Mesothelial cell of epicardium (in vitro differentiated cells): ENCODE results near the gene GTF2E1. TPM values are rescaled to one million over a fixed set of nuclear protein-coding genes. Genes with fewer than 3 reads are reported as not detected.
A peak's percentile ranks its signal among the peaks of the same experiment; 100 is the strongest.

Experiments
- DNase-seq, 2 experiments: peaks; one replicate each; pipeline ENCODE4 v3.0.0; 2021; ENCODE audit warnings: low spot score in 2 of 2; ENCODE audit not compliant: unreplicated experiment in 2 of 2
- H3K27ac Mint-ChIP-seq: 2 replicates; pipeline ENCODE4 v1.8.0; 2021; ENCODE audit warnings: mixed read lengths
- H3K27me3 Mint-ChIP-seq: 2 replicates; pipeline ENCODE4 v1.8.0; 2021; ENCODE audit warnings: low read depth, mixed read lengths
- H3K36me3 Mint-ChIP-seq: 2 replicates; pipeline ENCODE4 v1.8.0; 2021; ENCODE audit warnings: mixed read lengths
- H3K4me1 Mint-ChIP-seq: 2 replicates; pipeline ENCODE4 v1.8.0; 2021; ENCODE audit warnings: mixed read lengths
- H3K4me3 Mint-ChIP-seq: 2 replicates; pipeline ENCODE4 v1.8.0; 2021; ENCODE audit warnings: mild to moderate bottlenecking, moderate library complexity, mixed read lengths
- H3K9me3 Mint-ChIP-seq: 2 replicates; pipeline ENCODE4 v1.8.0; 2021; ENCODE audit warnings: mixed read lengths
- total RNA-seq: library from RNA; stranded (reverse); gene quantifications from 3 replicates; pipeline ENCODE4 v1.2.1, GENCODE V29; 2021
- TF ChIP-seq, protein P1 (sequence below): fragments of 200-600 bp; sonication (generic); IDR thresholded peaks from one replicate; pipeline ENCODE4 v1.5.0; 2021; ENCODE audit warnings: antibody characterized with exemption; ENCODE audit not compliant: unreplicated experiment

Gene GTF2E1
- 17.9 to 19.7 TPM (median 18.0 TPM) in 3 replicates for total RNA-seq

DNA sequence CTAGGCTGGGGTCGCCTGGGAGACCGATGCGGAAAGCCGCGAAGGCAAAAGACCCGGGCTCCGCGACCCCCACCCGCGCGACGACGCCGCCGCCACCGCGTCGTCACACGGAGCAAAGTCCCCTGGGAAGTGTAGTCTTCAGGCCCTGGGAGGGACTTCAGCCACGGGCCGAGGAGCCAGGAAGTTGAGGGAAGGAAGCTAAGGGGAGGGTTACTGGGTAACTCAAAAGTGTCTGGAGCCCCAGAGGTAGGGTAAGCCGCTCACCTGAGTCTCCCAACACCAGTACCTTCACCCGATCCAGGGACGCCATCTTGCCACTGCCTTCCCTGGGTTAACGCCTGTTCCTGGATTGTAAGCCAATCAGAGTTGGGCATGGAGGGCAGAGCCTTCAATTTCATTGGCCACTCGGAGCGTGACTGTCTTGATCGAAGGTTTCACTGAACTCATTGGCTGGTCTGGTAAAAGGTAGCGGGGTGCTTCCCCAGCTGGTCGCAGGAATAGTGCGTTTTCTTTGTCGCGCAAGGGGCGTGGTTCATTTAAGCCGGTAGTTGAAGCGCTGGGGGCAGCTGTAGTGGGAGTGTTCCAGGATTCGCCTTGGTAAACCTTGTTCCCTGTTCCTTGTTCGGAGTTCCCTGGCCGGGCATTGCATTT lies at the start of gene GTF2E1, which contains the start of gene RABL3:
TSS of gene GTF2E1 (plus strand) at position 547 of the 651 bp plus-strand sequence. CDS start 7,809 bp downstream, outside the sequence.
TSS of gene RABL3 (minus strand) at position 319 of the 651 bp plus-strand sequence. CDS start at position 310, 9 bp downstream.
- Mint-ChIP-seq H3K4me3 (peak within 1 kb of the TSS; percentile 91), H3K27me3 (no peaks in the 10 kb centered on the region), H3K36me3 (peaks cover 16% of the 10 kb centered on the region), H3K27ac (peak within 1 kb of the TSS; percentile 84), H3K9me3 (peaks cover 2% of the 10 kb centered on the region), H3K4me1 (peaks cover 25% of the 10 kb centered on the region)
- DNase-seq, result peak; percentile 87 to 95
- TF ChIP-seq, protein P1, sequence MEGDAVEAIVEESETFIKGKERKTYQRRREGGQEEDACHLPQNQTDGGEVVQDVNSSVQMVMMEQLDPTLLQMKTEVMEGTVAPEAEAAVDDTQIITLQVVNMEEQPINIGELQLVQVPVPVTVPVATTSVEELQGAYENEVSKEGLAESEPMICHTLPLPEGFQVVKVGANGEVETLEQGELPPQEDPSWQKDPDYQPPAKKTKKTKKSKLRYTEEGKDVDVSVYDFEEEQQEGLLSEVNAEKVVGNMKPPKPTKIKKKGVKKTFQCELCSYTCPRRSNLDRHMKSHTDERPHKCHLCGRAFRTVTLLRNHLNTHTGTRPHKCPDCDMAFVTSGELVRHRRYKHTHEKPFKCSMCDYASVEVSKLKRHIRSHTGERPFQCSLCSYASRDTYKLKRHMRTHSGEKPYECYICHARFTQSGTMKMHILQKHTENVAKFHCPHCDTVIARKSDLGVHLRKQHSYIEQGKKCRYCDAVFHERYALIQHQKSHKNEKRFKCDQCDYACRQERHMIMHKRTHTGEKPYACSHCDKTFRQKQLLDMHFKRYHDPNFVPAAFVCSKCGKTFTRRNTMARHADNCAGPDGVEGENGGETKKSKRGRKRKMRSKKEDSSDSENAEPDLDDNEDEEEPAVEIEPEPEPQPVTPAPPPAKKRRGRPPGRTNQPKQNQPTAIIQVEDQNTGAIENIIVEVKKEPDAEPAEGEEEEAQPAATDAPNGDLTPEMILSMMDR, result no peak

DNA sequence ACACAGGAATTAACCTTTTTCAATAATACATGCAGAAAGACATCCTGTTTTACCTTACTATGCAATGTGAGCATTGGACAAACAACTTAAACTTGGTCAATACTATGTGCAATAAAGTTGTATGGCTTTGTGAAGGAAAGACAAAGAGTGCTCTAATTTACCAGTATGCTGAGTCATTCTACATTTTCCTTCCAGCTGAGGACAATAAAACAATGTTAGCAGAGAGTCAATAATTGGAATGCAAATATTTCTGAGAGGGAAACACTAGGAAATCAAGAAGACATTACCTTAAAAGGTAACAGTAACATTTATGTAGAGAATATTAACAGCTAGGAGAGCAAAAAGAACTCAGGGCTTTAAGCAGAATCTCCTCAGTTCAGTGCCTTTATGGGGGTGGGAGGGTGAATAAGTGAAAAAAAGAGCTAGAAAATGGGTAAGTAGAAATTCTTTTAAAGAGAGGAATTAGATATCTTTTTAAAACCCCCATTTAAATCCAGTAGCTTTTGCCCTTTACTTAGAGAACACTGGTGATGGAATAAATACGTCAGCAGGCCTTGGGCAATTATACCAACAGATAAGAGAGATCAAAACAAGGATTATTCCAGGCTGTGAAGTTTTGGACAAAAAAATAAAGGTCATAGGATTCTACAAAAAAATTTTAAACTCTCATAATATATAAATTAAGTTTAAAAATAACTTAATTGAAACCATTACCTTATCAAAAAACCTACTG lies 48.9 kb upstream of the GTF2E1 start:
- no peaks in the 10 kb centered on the region for H3K27me3 Mint-ChIP-seq
- H3K9me3 Mint-ChIP-seq, result no peaks in the 10 kb centered on the region
- no peak for DNase-seq
- H3K4me3 Mint-ChIP-seq, result no peak overlapping the region
- peak overlapping the region; percentile 4 for H3K27ac Mint-ChIP-seq
- H3K4me1 Mint-ChIP-seq, result peaks cover 8% of the 10 kb centered on the region
- TF ChIP-seq, protein P1, result no peak
- peaks cover 4% of the 10 kb centered on the region for H3K36me3 Mint-ChIP-seq

DNA sequence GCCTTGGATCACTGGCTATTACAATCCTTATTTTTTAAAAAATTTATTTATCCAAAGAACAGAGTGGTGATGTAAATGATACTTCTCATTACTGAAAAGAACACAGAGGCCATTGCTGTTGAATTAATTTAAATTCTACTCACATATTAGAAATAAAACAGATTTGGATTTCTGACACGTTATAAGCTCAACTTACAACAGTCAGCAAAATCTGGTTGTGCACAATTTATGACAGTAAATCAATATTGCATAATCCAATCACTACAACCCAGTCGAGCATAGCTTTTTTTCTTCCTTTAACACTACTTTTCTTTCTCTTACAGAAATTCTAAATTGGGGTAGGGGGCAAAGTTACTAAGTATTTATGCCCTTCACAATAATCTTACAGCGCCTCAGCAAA lies 43.2 kb upstream of the GTF2E1 start:
- no peak overlapping the region for H3K4me3 Mint-ChIP-seq
- no peak overlapping the region for H3K27ac Mint-ChIP-seq
- TF ChIP-seq, protein P1, result no peak
- peaks cover 21% of the 10 kb centered on the region for H3K36me3 Mint-ChIP-seq
- H3K4me1 Mint-ChIP-seq, result no peaks in the 10 kb centered on the region
- no peak for DNase-seq
- peaks cover 12% of the 10 kb centered on the region for H3K9me3 Mint-ChIP-seq
- no peaks in the 10 kb centered on the region for H3K27me3 Mint-ChIP-seq

DNA sequence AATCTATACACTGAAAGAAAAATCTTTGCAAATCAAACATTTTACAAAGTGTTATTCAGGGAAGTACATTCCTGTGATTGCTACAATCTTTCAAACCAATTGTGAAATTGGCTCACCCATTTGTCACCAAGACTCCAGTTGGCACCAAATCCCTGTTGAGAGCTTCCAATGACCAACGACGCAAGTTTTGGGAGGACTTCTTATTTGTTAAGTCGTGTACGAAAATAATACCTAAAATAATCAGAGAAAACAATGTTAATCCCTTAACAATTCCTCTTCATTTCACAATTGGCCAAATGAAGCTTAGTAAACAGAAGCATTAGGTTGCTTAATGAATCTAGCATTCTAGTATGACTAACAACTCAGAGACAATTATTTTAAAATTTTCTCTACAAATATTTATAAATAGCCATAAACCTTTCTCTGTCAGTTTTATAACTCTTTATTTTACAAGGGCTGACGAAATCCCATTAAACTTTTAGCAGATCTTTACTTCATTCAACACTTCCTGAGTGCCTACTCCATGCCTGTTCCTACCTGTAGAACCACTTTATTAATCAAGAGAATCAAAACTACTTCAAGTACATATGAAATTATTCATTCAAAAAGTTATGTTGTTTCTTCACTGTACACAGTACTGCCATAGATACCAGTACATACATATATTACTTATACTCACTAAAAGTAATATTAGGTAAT lies 36.5 kb upstream of the GTF2E1 start:
- no peak overlapping the region for H3K4me3 Mint-ChIP-seq
- DNase-seq, result no peak
- H3K36me3 Mint-ChIP-seq, result peaks cover 28% of the 10 kb centered on the region
- no peaks in the 10 kb centered on the region for H3K4me1 Mint-ChIP-seq
- H3K27me3 Mint-ChIP-seq, result no peaks in the 10 kb centered on the region
- H3K27ac Mint-ChIP-seq, result no peak overlapping the region
- TF ChIP-seq, protein P1, result no peak
- H3K9me3 Mint-ChIP-seq, result peaks cover 13% of the 10 kb centered on the region

DNA sequence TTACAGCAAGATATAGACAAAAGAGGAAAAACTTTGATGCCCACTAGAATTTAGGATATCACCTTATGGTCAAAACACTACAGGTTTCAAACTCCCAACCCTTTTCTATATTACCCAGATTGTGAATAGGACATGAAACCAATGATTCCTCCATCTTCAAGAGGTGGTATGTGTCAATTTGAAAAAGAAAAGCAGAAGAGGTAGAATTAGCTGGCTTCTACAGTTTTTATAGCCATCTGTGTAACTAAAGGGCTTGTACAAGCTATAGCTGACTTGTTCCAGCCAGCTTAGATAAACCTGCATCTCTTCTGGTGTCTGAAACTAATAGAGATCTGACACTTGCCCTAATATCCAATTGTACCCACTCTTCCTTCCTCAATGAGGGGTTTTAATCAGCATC lies 35.6 kb upstream of the GTF2E1 start:
- H3K9me3 Mint-ChIP-seq, result peaks cover 13% of the 10 kb centered on the region
- no peak overlapping the region for H3K4me3 Mint-ChIP-seq
- no peak overlapping the region for H3K27ac Mint-ChIP-seq
- no peaks in the 10 kb centered on the region for H3K4me1 Mint-ChIP-seq
- TF ChIP-seq, protein P1, result no peak
- peaks cover 25% of the 10 kb centered on the region for H3K36me3 Mint-ChIP-seq
- DNase-seq, result no peak
- H3K27me3 Mint-ChIP-seq, result no peaks in the 10 kb centered on the region
